OCI-LY7 (cell line): Measurements from ENCODE around the gene ZBTB32. TPM values are rescaled to one million over a fixed set of nuclear protein-coding genes. Genes with fewer than 3 reads are reported as not detected.

Experiments
- BruUV-seq: library from RNA; stranded (reverse); fragments of 400-500 nt; replicated peaks from 2 replicates; lab custom pipeline; 2021; lab: Mats Ljungman, UMichigan
- CTCF ChIA-PET: fragments of 300-600 bp; sonication (Branson Sonifier 250); formaldehyde crosslinking; loops from one replicate; lab custom pipeline; 2022; ENCODE audit warnings: antibody characterized with exemption; ENCODE audit not compliant: unreplicated experiment; lab: Charles Lee
- POLR2A ChIA-PET: fragments of 300-600 bp; sonication (Branson Sonifier 250); formaldehyde crosslinking; loops from one replicate; lab custom pipeline; 2022; ENCODE audit warnings: antibody characterized with exemption; lab: Charles Lee
- DNase-seq: peaks from one replicate; pipeline ENCODE4 v3.0.0-alpha.2; 2015; ENCODE audit warnings: low spot score
- H2AFZ ChIP-seq: fragments of 200-600 bp; sonication (generic), shearing (Covaris generic); 2 replicates; pipeline ENCODE4 v1.6.1; 2014; ENCODE audit warnings: mild to moderate bottlenecking, antibody characterized with exemption, low read length, moderate library complexity
- H3K27ac ChIP-seq: fragments of 200-600 bp; sonication (generic); 2 replicates; pipeline ENCODE4 v1.5.1; 2014; ENCODE audit warnings: mixed run types, low read depth, mild to moderate bottlenecking, moderate library complexity, low read length, inconsistent platforms; ENCODE audit not compliant: poor library complexity, severe bottlenecking
- H3K36me3 ChIP-seq: fragments of 200-600 bp; sonication (generic); 2 replicates; pipeline ENCODE4 v1.6.1; 2014; ENCODE audit warnings: mild to moderate bottlenecking, antibody characterized with exemption, low read length, moderate library complexity, mixed read lengths; ENCODE audit not compliant: insufficient read depth
- H3K4me1 ChIP-seq: fragments of 200-600 bp; sonication (generic); 2 replicates; pipeline ENCODE4 v1.5.1; 2014; ENCODE audit warnings: mild to moderate bottlenecking, low read length; ENCODE audit not compliant: insufficient read depth, poor library complexity, severe bottlenecking
- H3K4me2 ChIP-seq: fragments of 200-600 bp; sonication (generic); 2 replicates; pipeline ENCODE4 v1.6.1; 2014; ENCODE audit warnings: mild to moderate bottlenecking, low read length
- H3K4me3 ChIP-seq: fragments of 200-600 bp; sonication (generic); 2 replicates; pipeline ENCODE4 v1.5.1; 2014; ENCODE audit warnings: mild to moderate bottlenecking, low read depth, low read length; ENCODE audit not compliant: poor library complexity, severe bottlenecking
- H3K79me2 ChIP-seq: fragments of 200-600 bp; sonication (generic); 2 replicates; pipeline ENCODE4 v1.6.1; 2016; ENCODE audit warnings: low read depth, mild to moderate bottlenecking, low read length, moderate library complexity, mixed read lengths; ENCODE audit not compliant: insufficient read depth
- H3K9me2 ChIP-seq: fragments of 200-600 bp; sonication (generic); 2 replicates; pipeline ENCODE4 v1.6.1; 2016; ENCODE audit warnings: mild to moderate bottlenecking, low read length, mixed read lengths; ENCODE audit not compliant: insufficient read depth
- H3K9me3 ChIP-seq: fragments of 200-600 bp; sonication (generic); 2 replicates; pipeline ENCODE4 v1.6.1; 2014; ENCODE audit warnings: mild to moderate bottlenecking, mixed run types, low read length, mixed read lengths
- H4K20me1 ChIP-seq: fragments of 200-600 bp; sonication (generic); 2 replicates; pipeline ENCODE4 v1.6.1; 2014; ENCODE audit warnings: mild to moderate bottlenecking, antibody characterized with exemption, low read length, moderate library complexity, mixed read lengths; ENCODE audit not compliant: insufficient read depth
- CTCF ChIP-seq: fragments of 200-600 bp; sonication (generic); conservative IDR thresholded peaks from 2 replicates; pipeline ENCODE4 v1.5.1; 2014; ENCODE audit warnings: mild to moderate bottlenecking, antibody characterized with exemption, low read length, moderate library complexity, mixed read lengths
- EZH2phosphoT487 ChIP-seq: fragments of 200-600 bp; sonication (generic); IDR thresholded peaks from 2 replicates; pipeline ENCODE4 v1.6.1; 2018; ENCODE audit warnings: low read depth, borderline replicate concordance, mild to moderate bottlenecking, mixed run types, antibody characterized with exemption, low read length, moderate library complexity, mixed read lengths
- intact Hi-C: fragments of 100-400 bp; cut with micrococcal nuclease; formaldehyde crosslinking; loops from one replicate; pipeline ENCODE4 v1.10.0; 2022; ENCODE audit not compliant: unreplicated experiment
- total RNA-seq, 2 experiments: library from RNA; depleted of rRNA in 1 of 2; stranded (reverse); fragments of >200 nt in 1 of 2; shearing (Covaris generic) in 1 of 2; gene quantifications; 2 replicates each; pipeline ENCODE4 v1.2.3, GENCODE V29; 2014 to 2022

ZBTB32 gene
- total RNA-seq, 2 experiments from 2014 or later = not detected

- TF ChIP-seq CTCF (no peak), EZH2phosphoT487 (no peak)
- intact Hi-C loops = no loop called here
- Histone ChIP-seq H3K4me3 (no peak overlapping the region), H2AFZ (no peak overlapping the region), H3K9me3 (no peaks in the 10 kb centered on the region), H3K27ac (no peak overlapping the region), H3K79me2 (no peaks in the 10 kb centered on the region), H3K4me2 (no peak overlapping the region), H3K9me2 (no peaks in the 10 kb centered on the region), H4K20me1 (no peaks in the 10 kb centered on the region), H3K4me1 (no peaks in the 10 kb centered on the region), H3K36me3 (no peaks in the 10 kb centered on the region)
- no TSS peak for BruUV-seq
- DNase-seq = no peak
- ChIA-PET POLR2A (no interaction called here), CTCF (no interaction called here)
These were observed 33.7 kb upstream of the ZBTB32 start for GRCh38 chr19:35670686-35671085.

- ChIA-PET CTCF (no interaction called here), POLR2A (interaction anchor here (0.6 kb wide), 1 partner anchor 18 kb away, joined by 3 read pairs; no protein-coding TSS in a partner anchor)
- no peak for TF ChIP-seq EZH2phosphoT487
- no peak for TF ChIP-seq CTCF
- Histone ChIP-seq H3K4me1 (no peaks in the 10 kb centered on the region), H3K4me2 (no peak overlapping the region), H3K79me2 (no peaks in the 10 kb centered on the region), H3K9me3 (no peaks in the 10 kb centered on the region), H3K9me2 (no peaks in the 10 kb centered on the region), H2AFZ (no peak overlapping the region), H4K20me1 (no peaks in the 10 kb centered on the region), H3K36me3 (no peaks in the 10 kb centered on the region), H3K27ac (no peak overlapping the region), H3K4me3 (no peak overlapping the region)
- intact Hi-C loops = no loop called here
- DNase-seq = no peak
- BruUV-seq = no TSS peak
These were observed 32.5 kb upstream of the ZBTB32 start for GRCh38 chr19:35671818-35672217.

GRCh38 chr19:35673121-35673804 lies 31.1 kb upstream of the ZBTB32 start:
- H3K4me2 ChIP-seq = no peak overlapping the region
- POLR2A ChIA-PET = no interaction called here
- intact Hi-C loops = no loop called here

More at GRCh38 chr19:35673121-35673804, 31.1 kb upstream of the ZBTB32 start:
- Histone ChIP-seq H3K4me3 (no peak overlapping the region), H3K9me3 (no peaks in the 10 kb centered on the region), H3K4me1 (no peaks in the 10 kb centered on the region), H3K9me2 (no peaks in the 10 kb centered on the region), H4K20me1 (no peaks in the 10 kb centered on the region), H3K27ac (no peak overlapping the region), H3K79me2 (no peaks in the 10 kb centered on the region), H3K36me3 (no peaks in the 10 kb centered on the region), H2AFZ (no peak overlapping the region)
- CTCF ChIA-PET = no interaction called here
- no TSS peak for BruUV-seq
- no peak for DNase-seq
- no peak for TF ChIP-seq EZH2phosphoT487
- TF ChIP-seq CTCF = no peak
